OCI-LY7 (cell line): Measurements from ENCODE around the gene MAPK14.

Experiments
- CTCF ChIP-seq: fragments of 200-600 bp; sonication (generic); conservative IDR thresholded peaks from 2 replicates; pipeline ENCODE4 v1.5.1; 2014; ENCODE audit warnings: mild to moderate bottlenecking, antibody characterized with exemption, low read length, moderate library complexity, mixed read lengths
- EZH2phosphoT487 ChIP-seq: fragments of 200-600 bp; sonication (generic); IDR thresholded peaks from 2 replicates; pipeline ENCODE4 v1.6.1; 2018; ENCODE audit warnings: low read depth, borderline replicate concordance, mild to moderate bottlenecking, mixed run types, antibody characterized with exemption, low read length, moderate library complexity, mixed read lengths

- peak; percentile 57; the same call in 1 of the 2 replicates for TF ChIP-seq CTCF
- TF ChIP-seq EZH2phosphoT487 = no peak
These were observed 68.1 kb downstream of the MAPK14 start for GRCh38 chr6:36095497-36096391.
